Measurements from ENCODE around the gene PRAMEF25.
"Not testable (repeated sequence)": the region's sequence is repeated elsewhere in the genome, so short reads cannot be mapped to it uniquely, and the experiment has no call there.

Gene PRAMEF25

DNA sequence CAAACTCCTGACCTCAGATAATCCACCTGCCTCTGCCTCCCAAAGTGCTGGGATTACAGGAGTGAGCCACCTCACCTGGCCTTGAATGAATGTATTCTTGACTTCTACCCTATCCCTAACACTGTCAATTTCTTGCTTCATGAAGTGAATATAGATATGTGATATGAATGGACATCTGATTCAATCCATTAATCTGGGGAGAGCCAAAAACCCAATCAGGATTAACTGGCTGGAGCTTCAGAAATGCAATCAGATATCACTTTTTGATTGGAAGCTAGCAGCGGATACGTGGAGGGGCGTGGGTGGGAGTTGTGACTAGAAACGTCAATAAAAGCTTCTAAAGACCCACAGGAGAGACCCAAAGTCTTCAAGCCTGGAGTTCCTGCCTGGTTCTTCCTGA is at the start of gene PRAMEF25:
PRAMEF25 (plus strand) TSS at position 301 of the 400 bp plus-strand sequence. CDS start 2,920 bp downstream, outside the sequence.
- DNase-seq (ENCODE audit: low read depth in 2 of 2) = not testable (repeated sequence)

GRCh38 chr1:13056475-13056874 is 14.1 kb upstream of the PRAMEF25 start, which contains the start of gene PRAMEF27:
Gene PRAMEF27, minus strand, starts transcription at chr1:13056575. Its CDS starts 2,916 bp downstream, at chr1:13053659.
- DNase-seq (ENCODE audit: low read depth in 2 of 2) = not testable (repeated sequence)

GRCh38 chr1:13116754-13117153 is 46.2 kb downstream of the PRAMEF25 start, which contains the start of gene HNRNPCL2:
Gene HNRNPCL2, minus strand, starts transcription at chr1:13116854. Its CDS starts 454 bp downstream, at chr1:13116400.
- not testable (repeated sequence) for DNase-seq (ENCODE audit: low read depth in 2 of 2)
